GM23338 (cell line): ENCODE measurements around the gene SUGP1. TPM values are rescaled to one million over a fixed set of nuclear protein-coding genes. Genes with fewer than 3 reads are reported as not detected.

ENCODE experiments used
- ATAC-seq: fragments of 200-7000 bp; cut with Tn5 transposase; 3 replicates; pipeline ENCODE4 v1.9.1; 2020
- DNase-seq: peaks from one replicate; pipeline ENCODE4 v3.0.0-alpha.2; 2015; ENCODE audit warnings: low spot score
- H2AFZ ChIP-seq: fragments of 200-600 bp; sonication (generic); 2 replicates; pipeline ENCODE4 v1.8.0; 2016; ENCODE audit warnings: antibody characterized with exemption, mild to moderate bottlenecking, moderate library complexity
- H3F3A ChIP-seq: fragments of 200-600 bp; sonication (generic); replicated peaks from 2 replicates; pipeline ENCODE4 v1.8.0; 2017; ENCODE audit warnings: antibody characterized with exemption, mixed run types, low read depth
- H3K27ac ChIP-seq: fragments of 200-600 bp; sonication (generic); 2 replicates; pipeline ENCODE4 v1.6.1; 2016; ENCODE audit warnings: low read depth
- H3K27me3 ChIP-seq: fragments of 200-600 bp; sonication (generic); 2 replicates; pipeline ENCODE4 v1.8.0; 2016; ENCODE audit warnings: mild to moderate bottlenecking, mixed run types, moderate library complexity; ENCODE audit not compliant: insufficient read depth
- H3K36me3 ChIP-seq: fragments of 200-600 bp; sonication (generic); 2 replicates; pipeline ENCODE4 v1.8.0; 2016; ENCODE audit warnings: mild to moderate bottlenecking; ENCODE audit not compliant: insufficient read depth
- H3K4me1 ChIP-seq: fragments of 200-600 bp; sonication (generic); 2 replicates; pipeline ENCODE4 v1.8.0; 2016; ENCODE audit warnings: mild to moderate bottlenecking, moderate library complexity; ENCODE audit not compliant: insufficient read depth
- H3K4me2 ChIP-seq: fragments of 200-600 bp; sonication (generic); 2 replicates; pipeline ENCODE4 v1.7.1; 2017; ENCODE audit warnings: mixed run types
- H3K4me3 ChIP-seq: fragments of 200-600 bp; sonication (generic); 2 replicates; pipeline ENCODE4 v1.6.1; 2016; ENCODE audit warnings: mixed run types
- H3K79me2 ChIP-seq: fragments of 200-600 bp; sonication (generic); replicated peaks from 2 replicates; pipeline ENCODE4 v1.8.0; 2017; ENCODE audit warnings: mild to moderate bottlenecking; ENCODE audit not compliant: insufficient read depth
- H3K9me2 ChIP-seq: fragments of 200-600 bp; sonication (generic); 2 replicates; pipeline ENCODE4 v1.8.0; 2017; ENCODE audit not compliant: insufficient read depth
- H4K20me1 ChIP-seq: fragments of 200-600 bp; sonication (generic); replicated peaks from 2 replicates; pipeline ENCODE4 v1.8.0; 2017; ENCODE audit warnings: mild to moderate bottlenecking; ENCODE audit not compliant: insufficient read depth
- H3K27ac Mint-ChIP-seq: 2 replicates; pipeline ENCODE4 v1.8.0; 2020; ENCODE audit warnings: inconsistent platforms, mild to moderate bottlenecking, moderate library complexity, mixed read lengths
- H3K27me3 Mint-ChIP-seq: 3 replicates; pipeline ENCODE4 v1.8.0; 2022; ENCODE audit warnings: low read depth, mild to moderate bottlenecking, moderate library complexity, mixed read lengths, inconsistent platforms; ENCODE audit not compliant: insufficient read depth, poor library complexity
- H3K36me3 Mint-ChIP-seq: 3 replicates; pipeline ENCODE4 v1.8.0; 2021; ENCODE audit warnings: low read depth, mild to moderate bottlenecking, inconsistent platforms, moderate library complexity, mixed read lengths
- H3K4me1 Mint-ChIP-seq: 3 replicates; pipeline ENCODE4 v1.8.0; 2020; ENCODE audit warnings: mild to moderate bottlenecking, inconsistent platforms, mixed read lengths
- H3K4me3 Mint-ChIP-seq: 3 replicates; pipeline ENCODE4 v1.8.0; 2021; ENCODE audit warnings: moderate library complexity, mild to moderate bottlenecking, inconsistent platforms, mixed read lengths
- H3K9me3 Mint-ChIP-seq: 3 replicates; pipeline ENCODE4 v1.8.0; 2020; ENCODE audit warnings: moderate library complexity, mild to moderate bottlenecking, inconsistent platforms, mixed read lengths
- CREB1 ChIP-seq: fragments of 250-450 bp; sonication (Bioruptor Pico); IDR thresholded peaks from 2 replicates; pipeline ENCODE4 v1.5.0; 2020; ENCODE audit warnings: low read depth, mild to moderate bottlenecking, moderate library complexity
- ETS1 ChIP-seq: IDR thresholded peaks from 2 replicates; pipeline ENCODE4 v1.6.1; 2016; ENCODE audit warnings: antibody characterized with exemption
- EZH2 ChIP-seq: fragments of 200-600 bp; sonication (generic); IDR thresholded peaks from one replicate; pipeline ENCODE4 v1.8.0; 2017; ENCODE audit warnings: antibody characterized with exemption, mild to moderate bottlenecking, low read depth; ENCODE audit not compliant: unreplicated experiment
- EZH2phosphoT487 ChIP-seq: fragments of 200-600 bp; sonication (generic); IDR thresholded peaks from one replicate; pipeline ENCODE4 v1.8.1; 2018; ENCODE audit warnings: antibody characterized with exemption; ENCODE audit not compliant: unreplicated experiment
- JUNB ChIP-seq: IDR thresholded peaks from one replicate; pipeline ENCODE4 v1.6.1; 2016; ENCODE audit warnings: antibody characterized with exemption; ENCODE audit not compliant: unreplicated experiment
- NANOG ChIP-seq: IDR thresholded peaks from 2 replicates; pipeline ENCODE4 v1.6.1; 2016; ENCODE audit warnings: antibody characterized with exemption, borderline replicate concordance
- POLR2AphosphoS5 ChIP-seq: IDR thresholded peaks from 2 replicates; pipeline ENCODE4 v1.6.1; 2016; ENCODE audit warnings: antibody characterized with exemption, low read depth
- STAT1 ChIP-seq: IDR thresholded peaks from one replicate; pipeline ENCODE4 v1.6.1; 2016; ENCODE audit warnings: antibody characterized with exemption; ENCODE audit not compliant: unreplicated experiment
- ZNF114 ChIP-seq: fragments of 250-450 bp; sonication (Bioruptor Pico); IDR thresholded peaks from 2 replicates; pipeline ENCODE4 v1.5.0; 2020; ENCODE audit warnings: mild to moderate bottlenecking, moderate library complexity
- ZNF331 ChIP-seq: fragments of 250-450 bp; sonication (Bioruptor Pico); IDR thresholded peaks from 2 replicates; pipeline ENCODE4 v1.5.0; 2020; ENCODE audit warnings: low read depth, mild to moderate bottlenecking, moderate library complexity
- polyA plus RNA-seq: library from polyadenylated mRNA; unstranded; fragments of >200 nt; fragmentation: Nextera tagmentation; extraction: Ambion mirVana; gene quantifications from 2 replicates; pipeline ENCODE4 v1.2.1, GENCODE V29; 2016
- total RNA-seq: library from RNA; depleted of rRNA; stranded (reverse); fragments of >200 nt; shearing (Covaris generic); gene quantifications from 2 replicates; pipeline ENCODE4 v1.2.3, GENCODE V29; 2014
- TF ChIP-seq, protein P1 (sequence below): IDR thresholded peaks from one replicate; pipeline ENCODE4 v1.6.1; 2018; ENCODE audit warnings: antibody characterized with exemption; ENCODE audit not compliant: unreplicated experiment
- TF ChIP-seq, protein P2 (sequence below), 2 experiments: fragments of 200-600 bp in 1 of 2; sonication (generic) in 1 of 2; conservative IDR thresholded peaks; 2 replicates each; pipeline versions ENCODE4 v1.5.1 to v1.6.1; 2016 to 2017; ENCODE audit warnings: antibody characterized with exemption in 2 of 2, low read depth in 2 of 2, mild to moderate bottlenecking in 2 of 2, moderate library complexity in 1 of 2

SUGP1 gene
- total and polyA plus RNA-seq, 2 experiments from 2014 or later, result 38.6 to 61.6 TPM

DNA sequence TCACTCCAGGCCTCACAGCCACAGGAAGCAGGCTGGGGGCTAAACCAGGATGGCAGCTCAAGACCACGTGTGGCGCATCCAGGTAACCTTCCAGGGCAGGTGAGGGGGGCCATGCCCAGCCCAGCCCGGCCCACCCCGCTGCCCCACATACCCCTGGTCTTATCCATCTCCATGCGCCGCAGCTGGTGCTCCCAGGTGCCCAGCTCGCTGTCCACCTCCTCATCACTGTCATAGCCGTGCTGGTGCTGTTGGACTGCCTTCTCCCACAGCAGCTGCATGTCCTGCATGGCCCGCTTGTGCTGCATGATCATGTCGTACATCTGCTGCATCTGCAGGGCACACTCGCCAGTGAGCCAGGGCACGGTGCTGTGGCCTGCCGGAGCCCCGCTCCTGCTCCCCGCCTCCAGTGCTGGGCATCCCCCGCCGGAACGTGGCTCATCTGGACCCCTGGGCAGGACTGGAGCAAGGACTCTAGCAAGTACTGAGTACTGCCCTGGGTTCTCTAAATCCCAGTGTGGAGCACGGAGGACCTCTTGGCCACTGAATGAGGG lies 41.2 kb downstream of the SUGP1 start (continued):
- TF ChIP-seq, protein P1, sequence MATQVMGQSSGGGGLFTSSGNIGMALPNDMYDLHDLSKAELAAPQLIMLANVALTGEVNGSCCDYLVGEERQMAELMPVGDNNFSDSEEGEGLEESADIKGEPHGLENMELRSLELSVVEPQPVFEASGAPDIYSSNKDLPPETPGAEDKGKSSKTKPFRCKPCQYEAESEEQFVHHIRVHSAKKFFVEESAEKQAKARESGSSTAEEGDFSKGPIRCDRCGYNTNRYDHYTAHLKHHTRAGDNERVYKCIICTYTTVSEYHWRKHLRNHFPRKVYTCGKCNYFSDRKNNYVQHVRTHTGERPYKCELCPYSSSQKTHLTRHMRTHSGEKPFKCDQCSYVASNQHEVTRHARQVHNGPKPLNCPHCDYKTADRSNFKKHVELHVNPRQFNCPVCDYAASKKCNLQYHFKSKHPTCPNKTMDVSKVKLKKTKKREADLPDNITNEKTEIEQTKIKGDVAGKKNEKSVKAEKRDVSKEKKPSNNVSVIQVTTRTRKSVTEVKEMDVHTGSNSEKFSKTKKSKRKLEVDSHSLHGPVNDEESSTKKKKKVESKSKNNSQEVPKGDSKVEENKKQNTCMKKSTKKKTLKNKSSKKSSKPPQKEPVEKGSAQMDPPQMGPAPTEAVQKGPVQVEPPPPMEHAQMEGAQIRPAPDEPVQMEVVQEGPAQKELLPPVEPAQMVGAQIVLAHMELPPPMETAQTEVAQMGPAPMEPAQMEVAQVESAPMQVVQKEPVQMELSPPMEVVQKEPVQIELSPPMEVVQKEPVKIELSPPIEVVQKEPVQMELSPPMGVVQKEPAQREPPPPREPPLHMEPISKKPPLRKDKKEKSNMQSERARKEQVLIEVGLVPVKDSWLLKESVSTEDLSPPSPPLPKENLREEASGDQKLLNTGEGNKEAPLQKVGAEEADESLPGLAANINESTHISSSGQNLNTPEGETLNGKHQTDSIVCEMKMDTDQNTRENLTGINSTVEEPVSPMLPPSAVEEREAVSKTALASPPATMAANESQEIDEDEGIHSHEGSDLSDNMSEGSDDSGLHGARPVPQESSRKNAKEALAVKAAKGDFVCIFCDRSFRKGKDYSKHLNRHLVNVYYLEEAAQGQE, result no peak
- no peak for TF ChIP-seq POLR2AphosphoS5
- no peak for TF ChIP-seq ZNF331 (CRISPR knock-in tag)
- TF ChIP-seq CREB1 (CRISPR knock-in tag), result no peak
- no peak for TF ChIP-seq JUNB
- no peak for TF ChIP-seq STAT1
- no peak for TF ChIP-seq ZNF114 (CRISPR knock-in tag)
- no peak for TF ChIP-seq EZH2phosphoT487
- TF ChIP-seq, protein P2, sequence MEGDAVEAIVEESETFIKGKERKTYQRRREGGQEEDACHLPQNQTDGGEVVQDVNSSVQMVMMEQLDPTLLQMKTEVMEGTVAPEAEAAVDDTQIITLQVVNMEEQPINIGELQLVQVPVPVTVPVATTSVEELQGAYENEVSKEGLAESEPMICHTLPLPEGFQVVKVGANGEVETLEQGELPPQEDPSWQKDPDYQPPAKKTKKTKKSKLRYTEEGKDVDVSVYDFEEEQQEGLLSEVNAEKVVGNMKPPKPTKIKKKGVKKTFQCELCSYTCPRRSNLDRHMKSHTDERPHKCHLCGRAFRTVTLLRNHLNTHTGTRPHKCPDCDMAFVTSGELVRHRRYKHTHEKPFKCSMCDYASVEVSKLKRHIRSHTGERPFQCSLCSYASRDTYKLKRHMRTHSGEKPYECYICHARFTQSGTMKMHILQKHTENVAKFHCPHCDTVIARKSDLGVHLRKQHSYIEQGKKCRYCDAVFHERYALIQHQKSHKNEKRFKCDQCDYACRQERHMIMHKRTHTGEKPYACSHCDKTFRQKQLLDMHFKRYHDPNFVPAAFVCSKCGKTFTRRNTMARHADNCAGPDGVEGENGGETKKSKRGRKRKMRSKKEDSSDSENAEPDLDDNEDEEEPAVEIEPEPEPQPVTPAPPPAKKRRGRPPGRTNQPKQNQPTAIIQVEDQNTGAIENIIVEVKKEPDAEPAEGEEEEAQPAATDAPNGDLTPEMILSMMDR (conservative IDR thresholded peaks at IDR 0.05; ENCODE audit: low read depth in 2 of 2), result no peak
- TF ChIP-seq NANOG, result no peak

DNA sequence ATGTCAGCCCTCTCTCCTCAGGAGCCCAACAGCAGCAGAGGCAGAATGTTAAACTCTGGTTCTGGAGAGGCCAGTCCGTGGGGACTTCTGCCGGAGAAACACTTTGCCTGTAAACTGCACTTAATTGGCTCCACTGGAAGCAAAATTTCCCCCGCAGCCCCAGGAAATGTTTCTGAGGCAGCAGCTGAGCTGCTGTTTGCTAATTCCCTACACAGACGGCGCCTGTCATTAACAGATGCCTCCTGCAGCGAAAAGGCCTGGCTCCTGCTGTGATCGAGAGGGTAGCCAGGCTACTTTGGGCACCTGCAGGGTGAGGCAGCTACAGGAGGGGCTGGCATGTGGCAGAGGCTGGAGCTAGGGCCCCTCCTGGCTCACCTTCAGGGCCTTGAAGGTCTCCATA lies 42.0 kb downstream of the SUGP1 start:
- Mint-ChIP-seq H3K4me1 (0 out of 3 replicates have a peak, but pooled peaks cover 3% of the 10 kb centered on the region), H3K27me3 (peaks cover 8% of the 10 kb centered on the region), H3K4me3 (no peak overlapping the region), H3K27ac (no peak overlapping the region), H3K9me3 (no peaks in the 10 kb centered on the region), H3K36me3 (peaks cover 21% of the 10 kb centered on the region)
- Histone ChIP-seq H3K4me3 (no peak overlapping the region), H3K27ac (no peak overlapping the region), H3K79me2 (no peaks in the 10 kb centered on the region), H3F3A (peaks cover 7% of the 10 kb centered on the region; the same call in 1 of the 2 replicates), H3K4me2 (no peak overlapping the region), H2AFZ (no peak overlapping the region), H3K4me1 (0 out of 2 replicates have a peak, but pooled peaks cover 3% of the 10 kb centered on the region), H4K20me1 (no peaks in the 10 kb centered on the region), H3K36me3 (peaks cover 6% of the 10 kb centered on the region; the same call in 1 of the 2 replicates), H3K9me2 (no peaks in the 10 kb centered on the region), H3K27me3 (no peaks in the 10 kb centered on the region)
- DNase-seq (no peak), ATAC-seq (no peak)
- TF ChIP-seq EZH2 (no peak), ZNF114 (CRISPR knock-in tag) (no peak), ETS1 (no peak), ZNF331 (CRISPR knock-in tag) (no peak)
- TF ChIP-seq, protein P1, result no peak
